Glutamatergic neuron (in vitro differentiated cells): ENCODE data around the gene ATP11A. TPM values are rescaled to one million over a fixed set of nuclear protein-coding genes. Genes with fewer than 3 reads are reported as not detected.

Experiments used
- DNase-seq: peaks from one replicate; pipeline ENCODE4 v3.0.0; 2022
- H3K27ac Mint-ChIP-seq: one replicate; pipeline ENCODE4 v1.8.0; 2020; ENCODE audit warnings: mild to moderate bottlenecking, mixed read lengths, inconsistent platforms; ENCODE audit not compliant: unreplicated experiment
- H3K27me3 Mint-ChIP-seq: one replicate; pipeline ENCODE4 v1.8.0; 2020; ENCODE audit warnings: mild to moderate bottlenecking, moderate library complexity, mixed read lengths, inconsistent platforms; ENCODE audit not compliant: unreplicated experiment
- H3K36me3 Mint-ChIP-seq: one replicate; pipeline ENCODE4 v1.8.0; 2020; ENCODE audit warnings: mild to moderate bottlenecking, mixed read lengths, inconsistent platforms; ENCODE audit not compliant: unreplicated experiment
- H3K4me1 Mint-ChIP-seq: one replicate; pipeline ENCODE4 v1.8.0; 2020; ENCODE audit warnings: mild to moderate bottlenecking, low read depth, mixed read lengths, inconsistent platforms; ENCODE audit not compliant: unreplicated experiment
- H3K4me3 Mint-ChIP-seq: one replicate; pipeline ENCODE4 v1.8.0; 2020; ENCODE audit warnings: mild to moderate bottlenecking, mixed read lengths, inconsistent platforms; ENCODE audit not compliant: unreplicated experiment
- H3K9me3 Mint-ChIP-seq: one replicate; pipeline ENCODE4 v1.8.0; 2020; ENCODE audit warnings: mild to moderate bottlenecking, moderate library complexity, mixed read lengths, inconsistent platforms; ENCODE audit not compliant: unreplicated experiment
- total RNA-seq: library from RNA; stranded (reverse); fragmentation: NEBNext Ultra II Directional; extraction: Animal tissue kit (Norgen Biotek cat#: 25700); gene quantifications from one replicate; pipeline ENCODE4 v1.2.1, GENCODE V29; 2021; ENCODE audit not compliant: unreplicated experiment
- TF ChIP-seq, protein P1 (sequence below): fragments of 200-600 bp; sonication (generic); IDR thresholded peaks from one replicate; pipeline ENCODE4 v1.5.0; 2021; ENCODE audit not compliant: partially characterized antibody, unreplicated experiment

ATP11A gene
- total RNA-seq, 1 donor from 2014 or later: 127 TPM

DNA sequence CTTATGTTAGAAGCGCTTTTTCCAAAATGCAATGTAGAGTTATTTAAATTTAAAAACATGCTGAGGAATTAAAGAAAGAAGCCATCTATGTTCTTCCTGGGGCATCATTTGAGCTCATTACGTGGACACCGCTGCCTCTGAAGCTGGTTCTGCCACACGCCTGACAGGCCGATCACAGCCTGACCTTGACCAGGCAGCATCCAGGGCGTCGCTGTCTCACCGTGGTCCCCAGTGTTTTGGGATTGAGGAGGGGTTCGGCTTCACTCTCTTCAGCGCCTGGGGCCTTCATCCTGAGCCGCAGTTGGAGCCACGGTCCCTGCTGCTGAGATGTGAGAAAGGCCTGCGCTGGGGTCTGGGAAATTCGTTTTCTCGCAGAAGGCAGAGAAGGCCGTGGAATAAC is 64.0 kb downstream of the ATP11A start:
- no peak overlapping the region for H3K27ac Mint-ChIP-seq
- TF ChIP-seq, protein P1, sequence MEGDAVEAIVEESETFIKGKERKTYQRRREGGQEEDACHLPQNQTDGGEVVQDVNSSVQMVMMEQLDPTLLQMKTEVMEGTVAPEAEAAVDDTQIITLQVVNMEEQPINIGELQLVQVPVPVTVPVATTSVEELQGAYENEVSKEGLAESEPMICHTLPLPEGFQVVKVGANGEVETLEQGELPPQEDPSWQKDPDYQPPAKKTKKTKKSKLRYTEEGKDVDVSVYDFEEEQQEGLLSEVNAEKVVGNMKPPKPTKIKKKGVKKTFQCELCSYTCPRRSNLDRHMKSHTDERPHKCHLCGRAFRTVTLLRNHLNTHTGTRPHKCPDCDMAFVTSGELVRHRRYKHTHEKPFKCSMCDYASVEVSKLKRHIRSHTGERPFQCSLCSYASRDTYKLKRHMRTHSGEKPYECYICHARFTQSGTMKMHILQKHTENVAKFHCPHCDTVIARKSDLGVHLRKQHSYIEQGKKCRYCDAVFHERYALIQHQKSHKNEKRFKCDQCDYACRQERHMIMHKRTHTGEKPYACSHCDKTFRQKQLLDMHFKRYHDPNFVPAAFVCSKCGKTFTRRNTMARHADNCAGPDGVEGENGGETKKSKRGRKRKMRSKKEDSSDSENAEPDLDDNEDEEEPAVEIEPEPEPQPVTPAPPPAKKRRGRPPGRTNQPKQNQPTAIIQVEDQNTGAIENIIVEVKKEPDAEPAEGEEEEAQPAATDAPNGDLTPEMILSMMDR: no peak
- peaks cover 10% of the 10 kb centered on the region for H3K27me3 Mint-ChIP-seq
- H3K9me3 Mint-ChIP-seq: peaks cover 4% of the 10 kb centered on the region
- peak; percentile 39 for DNase-seq
- H3K4me1 Mint-ChIP-seq: peaks cover 37% of the 10 kb centered on the region
- H3K4me3 Mint-ChIP-seq: no peak overlapping the region
- H3K36me3 Mint-ChIP-seq: peaks cover 3% of the 10 kb centered on the region

GRCh38 chr13:112754281-112755025 is 64.6 kb downstream of the ATP11A start:
- Mint-ChIP-seq H3K4me1 (peaks cover 43% of the 10 kb centered on the region), H3K27me3 (peaks cover 8% of the 10 kb centered on the region), H3K4me3 (no peak overlapping the region), H3K9me3 (peaks cover 4% of the 10 kb centered on the region), H3K27ac (no peak overlapping the region), H3K36me3 (peaks cover 4% of the 10 kb centered on the region)
- TF ChIP-seq, protein P1: no peak
- no peak for DNase-seq

DNA sequence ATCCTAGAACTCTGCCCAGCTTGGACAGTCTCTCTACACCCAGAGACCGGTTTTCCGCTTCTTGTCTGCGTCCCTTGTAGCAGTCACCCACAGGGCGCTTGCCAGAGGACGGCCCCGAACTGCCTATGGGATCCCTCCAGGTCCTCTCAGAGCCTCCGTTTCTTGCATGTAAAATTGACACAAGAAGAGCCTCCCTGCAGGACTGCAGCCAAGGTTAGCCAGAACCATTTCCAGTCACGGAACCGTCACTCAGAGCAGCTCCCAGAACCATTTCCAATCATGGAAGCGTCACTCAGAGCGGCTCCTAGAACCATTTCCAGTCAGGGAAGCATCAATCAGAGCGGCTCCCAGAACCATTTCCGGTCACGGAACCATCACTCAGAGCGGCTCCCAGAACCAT is 65.5 kb downstream of the ATP11A start:
- Mint-ChIP-seq H3K9me3 (peaks cover 4% of the 10 kb centered on the region), H3K36me3 (peaks cover 4% of the 10 kb centered on the region), H3K4me1 (peaks cover 49% of the 10 kb centered on the region), H3K27ac (no peak overlapping the region), H3K27me3 (peaks cover 13% of the 10 kb centered on the region), H3K4me3 (no peak overlapping the region)
- no peak for DNase-seq
- TF ChIP-seq, protein P1: no peak

- no peak for DNase-seq
- H3K4me1 Mint-ChIP-seq: peaks cover 49% of the 10 kb centered on the region
- H3K36me3 Mint-ChIP-seq: peaks cover 4% of the 10 kb centered on the region
- no peak overlapping the region for H3K27ac Mint-ChIP-seq
- H3K4me3 Mint-ChIP-seq: no peak overlapping the region
- peaks cover 13% of the 10 kb centered on the region for H3K27me3 Mint-ChIP-seq
- peaks cover 4% of the 10 kb centered on the region for H3K9me3 Mint-ChIP-seq
- TF ChIP-seq, protein P1: no peak
Measured at GRCh38 chr13:112756081-112756480, 66.2 kb downstream of the ATP11A start.

DNA sequence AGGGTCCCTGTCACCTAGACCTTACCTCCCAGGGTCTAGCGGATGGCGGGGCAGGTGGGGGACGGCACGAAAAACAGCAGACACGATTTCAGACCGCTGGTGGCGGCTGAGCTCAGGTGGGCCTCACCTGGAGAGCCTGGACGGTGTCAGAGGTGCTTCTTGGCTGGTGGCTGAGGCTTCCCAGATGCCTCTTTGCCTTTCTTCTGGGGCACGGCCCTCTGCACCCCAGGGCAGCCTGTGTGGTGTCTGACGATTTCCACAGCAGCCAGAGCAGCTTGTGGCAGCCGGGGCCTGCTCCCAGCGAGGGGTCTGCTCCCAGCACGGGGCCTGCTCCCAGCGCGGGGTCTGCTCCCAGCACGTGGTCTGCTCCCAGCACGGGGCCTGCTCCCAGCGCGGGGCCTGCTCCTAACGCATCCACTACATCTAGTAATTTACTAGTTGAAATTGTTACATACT is 66.7 kb downstream of the ATP11A start:
- no peak for DNase-seq
- no peak overlapping the region for H3K27ac Mint-ChIP-seq
- no peak overlapping the region for H3K4me3 Mint-ChIP-seq
- H3K9me3 Mint-ChIP-seq: peaks cover 4% of the 10 kb centered on the region
- H3K4me1 Mint-ChIP-seq: peaks cover 49% of the 10 kb centered on the region
- TF ChIP-seq, protein P1: no peak
- peaks cover 13% of the 10 kb centered on the region for H3K27me3 Mint-ChIP-seq
- peaks cover 4% of the 10 kb centered on the region for H3K36me3 Mint-ChIP-seq
